Endodermal cell (in vitro differentiated cells): ENCODE measurements around the gene DRD4. TPM values are rescaled to one million over a fixed set of nuclear protein-coding genes. Genes with fewer than 3 reads are reported as not detected.

Source experiments
- DNase-seq: peaks from one replicate; pipeline ENCODE4 v3.0.0-alpha.2; 2017
- H3K27ac ChIP-seq: 2 replicates; pipeline ENCODE4 v1.5.1; 2013; ENCODE audit warnings: mild to moderate bottlenecking, low read depth, low read length, moderate library complexity
- H3K27me3 ChIP-seq: 2 replicates; pipeline ENCODE4 v1.6.1; 2013; ENCODE audit warnings: mild to moderate bottlenecking, low read length, moderate library complexity; ENCODE audit not compliant: insufficient read depth, control insufficient read depth, poor library complexity, severe bottlenecking
- H3K36me3 ChIP-seq: 2 replicates; pipeline ENCODE4 v1.7.0; 2013; ENCODE audit warnings: mild to moderate bottlenecking, low read length, moderate library complexity; ENCODE audit not compliant: control insufficient read depth, insufficient read depth
- H3K4me1 ChIP-seq: one replicate; pipeline ENCODE4 v1.7.0; 2013; ENCODE audit warnings: low read length; ENCODE audit not compliant: control insufficient read depth, insufficient read depth
- H3K4me3 ChIP-seq: 2 replicates; pipeline ENCODE4 v1.5.1; 2013; ENCODE audit warnings: mild to moderate bottlenecking, low read length, moderate library complexity
- H3K9ac ChIP-seq: 2 replicates; pipeline ENCODE4 v1.6.1; 2013; ENCODE audit warnings: mild to moderate bottlenecking, low read length, moderate library complexity; ENCODE audit not compliant: poor library complexity, severe bottlenecking; ENCODE audit errors: extremely low read depth
- H3K9me3 ChIP-seq: 2 replicates; pipeline ENCODE4 v1.6.1; 2013; ENCODE audit warnings: mild to moderate bottlenecking, low read length, moderate library complexity; ENCODE audit not compliant: control insufficient read depth
- H3K27ac Mint-ChIP-seq: 2 replicates; pipeline ENCODE4 v1.8.0; 2020; ENCODE audit warnings: mixed read lengths
- H3K27me3 Mint-ChIP-seq: 2 replicates; pipeline ENCODE4 v1.8.0; 2021; ENCODE audit warnings: mild to moderate bottlenecking, mixed read lengths; ENCODE audit not compliant: insufficient read depth
- H3K36me3 Mint-ChIP-seq: 2 replicates; pipeline ENCODE4 v1.8.0; 2020; ENCODE audit warnings: low read depth, mixed read lengths
- H3K4me1 Mint-ChIP-seq: 2 replicates; pipeline ENCODE4 v1.8.0; 2020; ENCODE audit warnings: mixed read lengths
- H3K4me3 Mint-ChIP-seq: 2 replicates; pipeline ENCODE4 v1.8.0; 2020; ENCODE audit warnings: mild to moderate bottlenecking, moderate library complexity, mixed read lengths
- H3K9me3 Mint-ChIP-seq: 2 replicates; pipeline ENCODE4 v1.8.0; 2020; ENCODE audit warnings: mild to moderate bottlenecking, mixed read lengths
- WGBS, 2 experiments: methylation state at CpG; one replicate each; pipeline versions ENCODE4 v1.1.5 to v1.1.7; 2013; ENCODE audit warnings: missing lambda C conversion rate in 2 of 2, mixed read lengths in 1 of 2; ENCODE audit not compliant: insufficient coverage in 1 of 2, insufficient read length in 1 of 2; 5-methylcytosine and 5-hydroxymethylcytosine counted together
- total RNA-seq, 2 donors: library from RNA; stranded (reverse); fragmentation: NEBNext Ultra II Directional in 1 of 2; extraction: Animal tissue kit (Norgen Biotek cat#: 25700) in 1 of 2; gene quantifications; 2 replicates in 1 of 2; 3 replicates in 1 of 2; pipeline ENCODE4 v1.2.1, GENCODE V29; 2021
- TF ChIP-seq, protein P1 (sequence below): fragments of 200-600 bp; sonication (generic); conservative IDR thresholded peaks from 2 replicates; pipeline ENCODE4 v1.5.0; 2021; ENCODE audit warnings: antibody characterized with exemption, mild to moderate bottlenecking

Gene DRD4
- total RNA-seq, 2 donors from 2014 or later, result 1.8 to 2.7 TPM

DNA sequence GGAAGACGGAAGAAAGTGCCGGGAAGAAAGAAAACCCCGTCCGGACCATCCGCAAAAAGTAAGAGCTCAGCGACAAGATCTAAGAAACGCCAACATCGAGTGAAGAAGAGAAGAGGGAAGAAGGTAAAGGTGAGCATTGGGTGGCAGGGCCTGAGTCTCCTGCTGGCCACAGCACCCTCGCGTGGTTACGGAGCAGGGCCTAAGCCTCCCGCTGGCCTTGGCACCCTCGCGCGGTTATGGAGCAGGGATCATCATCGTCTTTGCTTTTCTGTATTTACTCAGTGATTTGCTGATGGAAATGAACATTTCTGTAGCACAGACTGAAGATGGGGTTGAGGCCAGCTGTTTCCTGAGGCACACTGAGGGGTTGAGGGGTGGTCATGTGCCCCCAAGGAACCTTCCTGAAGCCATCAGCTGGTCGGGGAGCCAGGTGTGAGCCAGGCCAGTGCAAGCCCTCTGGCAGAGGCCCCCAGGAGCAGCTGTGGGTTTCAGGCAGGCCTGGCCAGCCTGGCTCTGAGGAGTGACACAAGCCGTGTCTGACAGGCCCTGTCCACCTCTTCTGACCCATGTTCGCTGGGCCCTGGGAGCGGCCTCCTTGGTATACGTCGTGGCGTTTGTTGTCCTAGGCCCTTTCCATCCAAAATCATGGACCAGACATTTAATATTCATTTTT lies 35.4 kb upstream of the DRD4 start:
- peak overlapping the region; percentile 1 for H3K27ac Mint-ChIP-seq
- H3K4me1 Mint-ChIP-seq, result no peaks in the 10 kb centered on the region
- 95 to 96% methylated on average over 17 to 23 of the region's 23 CpGs for WGBS, 2 experiments
- H3K4me3 Mint-ChIP-seq, result no peak overlapping the region
- peaks cover 67% of the 10 kb centered on the region for H3K36me3 ChIP-seq
- H3K9me3 Mint-ChIP-seq, result no peaks in the 10 kb centered on the region
- H3K9ac ChIP-seq, result no peak overlapping the region
- no peaks in the 10 kb centered on the region for H3K27me3 ChIP-seq
- no peaks in the 10 kb centered on the region for H3K27me3 Mint-ChIP-seq
- H3K4me3 ChIP-seq, result no peak overlapping the region
- DNase-seq, result no peak
- H3K4me1 ChIP-seq, result no peaks in the 10 kb centered on the region
- H3K9me3 ChIP-seq, result no peaks in the 10 kb centered on the region
- peaks cover 59% of the 10 kb centered on the region for H3K36me3 Mint-ChIP-seq
- H3K27ac ChIP-seq, result no peak overlapping the region
- TF ChIP-seq, protein P1, sequence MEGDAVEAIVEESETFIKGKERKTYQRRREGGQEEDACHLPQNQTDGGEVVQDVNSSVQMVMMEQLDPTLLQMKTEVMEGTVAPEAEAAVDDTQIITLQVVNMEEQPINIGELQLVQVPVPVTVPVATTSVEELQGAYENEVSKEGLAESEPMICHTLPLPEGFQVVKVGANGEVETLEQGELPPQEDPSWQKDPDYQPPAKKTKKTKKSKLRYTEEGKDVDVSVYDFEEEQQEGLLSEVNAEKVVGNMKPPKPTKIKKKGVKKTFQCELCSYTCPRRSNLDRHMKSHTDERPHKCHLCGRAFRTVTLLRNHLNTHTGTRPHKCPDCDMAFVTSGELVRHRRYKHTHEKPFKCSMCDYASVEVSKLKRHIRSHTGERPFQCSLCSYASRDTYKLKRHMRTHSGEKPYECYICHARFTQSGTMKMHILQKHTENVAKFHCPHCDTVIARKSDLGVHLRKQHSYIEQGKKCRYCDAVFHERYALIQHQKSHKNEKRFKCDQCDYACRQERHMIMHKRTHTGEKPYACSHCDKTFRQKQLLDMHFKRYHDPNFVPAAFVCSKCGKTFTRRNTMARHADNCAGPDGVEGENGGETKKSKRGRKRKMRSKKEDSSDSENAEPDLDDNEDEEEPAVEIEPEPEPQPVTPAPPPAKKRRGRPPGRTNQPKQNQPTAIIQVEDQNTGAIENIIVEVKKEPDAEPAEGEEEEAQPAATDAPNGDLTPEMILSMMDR, result no peak

DNA sequence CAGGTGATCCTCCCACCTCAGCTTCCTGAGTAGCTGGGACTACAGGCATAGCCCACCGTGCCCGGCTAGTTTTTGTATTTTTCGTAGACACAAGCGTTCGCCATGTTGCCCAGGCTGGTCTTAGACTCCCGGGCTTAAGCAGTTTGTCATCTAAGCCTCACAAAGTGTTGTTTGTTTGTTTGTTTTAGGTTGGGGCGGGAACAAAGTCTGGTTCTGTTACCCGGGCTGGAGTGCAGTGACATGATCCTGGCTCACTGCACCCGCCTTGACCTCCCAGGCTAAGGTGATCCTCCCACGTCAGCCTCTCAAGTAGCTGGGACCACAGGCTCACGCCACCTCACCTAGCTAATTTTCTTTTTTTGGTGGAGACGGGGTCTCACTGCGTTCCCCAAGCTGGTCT lies 33.9 kb upstream of the DRD4 start:
- Histone ChIP-seq H3K36me3 (peaks cover 76% of the 10 kb centered on the region), H3K27me3 (no peaks in the 10 kb centered on the region), H3K4me3 (no peak overlapping the region), H3K9ac (no peak overlapping the region), H3K4me1 (no peaks in the 10 kb centered on the region), H3K27ac (no peak overlapping the region), H3K9me3 (no peaks in the 10 kb centered on the region)
- TF ChIP-seq, protein P1, result no peak
- Mint-ChIP-seq H3K4me1 (no peaks in the 10 kb centered on the region), H3K9me3 (no peaks in the 10 kb centered on the region), H3K36me3 (peaks cover 61% of the 10 kb centered on the region), H3K4me3 (no peak overlapping the region), H3K27ac (no peak overlapping the region), H3K27me3 (no peaks in the 10 kb centered on the region)
- no peak for DNase-seq
- WGBS, 2 experiments, result 95 to 96% methylated on average over 11 to 13 of the region's 13 CpGs

DNA sequence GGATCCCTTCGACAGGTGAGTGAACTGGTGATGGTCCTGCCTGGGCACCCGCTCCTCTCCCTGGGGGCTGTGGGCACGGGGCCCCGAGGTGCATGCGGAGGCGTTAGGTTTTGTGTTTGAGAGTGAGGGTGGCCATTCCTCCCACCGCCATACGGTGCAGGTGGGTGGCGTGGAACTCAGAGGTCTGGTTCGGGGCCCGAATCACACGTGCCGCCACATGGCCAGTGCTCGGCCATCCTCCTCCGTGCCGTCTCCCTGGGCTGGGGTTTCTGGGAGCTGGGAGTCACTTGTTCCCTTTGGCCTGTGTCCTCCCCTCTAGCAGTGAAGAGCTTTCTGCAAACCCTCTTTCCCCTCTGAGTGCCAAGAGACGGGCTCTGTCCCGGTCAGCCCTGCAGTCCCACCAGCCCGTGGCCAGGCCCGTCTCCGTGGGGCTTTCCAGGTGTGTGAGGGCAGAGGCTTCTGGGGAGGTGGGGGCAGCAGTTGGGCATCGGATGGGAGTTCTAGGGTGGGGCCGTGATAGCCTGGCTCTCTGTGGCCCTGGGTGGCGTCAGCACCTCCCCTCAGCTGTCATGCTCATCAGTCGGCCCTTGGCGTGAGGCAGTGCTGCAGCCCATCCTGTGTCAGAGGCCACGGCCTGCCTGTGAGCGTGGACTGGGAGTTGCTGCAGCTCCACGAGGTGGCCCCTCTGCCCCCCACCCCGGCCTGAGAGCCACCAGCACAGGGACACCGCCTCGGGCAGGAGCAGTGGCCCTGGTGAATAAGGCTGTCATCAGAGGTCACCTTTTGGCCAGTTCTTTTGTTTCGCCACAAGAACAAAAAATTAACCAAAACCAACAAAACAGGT lies 31.6 kb upstream of the DRD4 start:
- no peaks in the 10 kb centered on the region for H3K4me1 ChIP-seq
- peaks cover 67% of the 10 kb centered on the region for H3K36me3 ChIP-seq
- peaks cover 55% of the 10 kb centered on the region for H3K36me3 Mint-ChIP-seq
- no peaks in the 10 kb centered on the region for H3K9me3 ChIP-seq
- no peak overlapping the region for H3K9ac ChIP-seq
- no peak overlapping the region for H3K4me3 ChIP-seq
- WGBS, 2 experiments, result 94 to 97% methylated on average over 14 to 33 of the region's 33 CpGs
- no peak overlapping the region for H3K27ac Mint-ChIP-seq
- no peaks in the 10 kb centered on the region for H3K4me1 Mint-ChIP-seq
- no peaks in the 10 kb centered on the region for H3K27me3 ChIP-seq
- H3K9me3 Mint-ChIP-seq, result no peaks in the 10 kb centered on the region
- TF ChIP-seq, protein P1, result no peak
- no peak overlapping the region for H3K4me3 Mint-ChIP-seq
- H3K27ac ChIP-seq, result no peak overlapping the region
- no peak for DNase-seq
- H3K27me3 Mint-ChIP-seq, result no peaks in the 10 kb centered on the region
